GM12892 (cell line): Measurements from ENCODE around the gene SSBP3.

ENCODE experiments used
- DNase-seq: peaks from one replicate; pipeline ENCODE4 v3.0.0; 2011; ENCODE audit not compliant: insufficient read length
- FAIRE-seq: peaks from 2 replicates; lab custom pipeline; 2011; peaks lifted over from hg19 to GRCh38; lab: Jason Lieb, UNC
- POLR2A ChIP-seq: IDR thresholded peaks from 2 replicates; pipeline ENCODE4 v1.6.1; 2011; ENCODE audit warnings: low read depth, low read length, control low read depth
- POLR2AphosphoS5 ChIP-seq: IDR thresholded peaks from 2 replicates; pipeline ENCODE4 v1.6.1; 2011; ENCODE audit warnings: low read depth, low read length, control low read depth
- TAF1 ChIP-seq: IDR thresholded peaks from 2 replicates; pipeline ENCODE4 v1.6.1; 2011; ENCODE audit warnings: low read depth, mild to moderate bottlenecking, control low read depth, low read length, borderline replicate concordance

Gene SSBP3

DNA sequence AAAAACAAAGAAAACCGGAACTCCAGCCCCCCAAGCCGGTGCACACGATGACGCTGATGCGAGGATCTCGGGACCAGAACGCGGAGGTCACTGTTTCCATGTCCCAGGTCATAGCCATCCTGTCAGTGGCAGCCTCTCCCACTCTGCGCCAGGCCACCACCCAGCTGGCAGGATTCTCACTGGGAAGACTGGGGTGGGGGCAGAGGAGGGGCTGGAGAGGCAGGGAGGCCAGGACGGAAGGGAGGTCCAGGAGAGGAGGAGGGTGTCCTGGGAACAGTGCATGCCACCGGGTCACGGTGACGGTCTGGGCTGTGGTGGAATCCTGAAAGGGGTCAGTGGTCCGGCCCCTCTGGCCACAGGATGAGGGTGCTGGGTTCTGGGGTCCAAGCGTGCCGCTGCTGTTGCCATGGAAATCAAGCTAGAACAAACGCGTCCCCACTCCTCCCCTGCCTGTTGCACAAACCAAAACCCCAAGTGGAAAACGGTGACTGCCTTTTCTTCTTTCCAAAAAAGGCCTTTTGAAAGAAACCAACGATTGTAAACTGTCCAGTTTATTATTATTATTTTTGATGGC, 180.1 kb downstream of the SSBP3 start:
- TF ChIP-seq POLR2AphosphoS5 (peak; percentile 35; the same call in 1 of the 2 replicates), POLR2A (no peak), TAF1 (no peak)
- DNase-seq (no peak), FAIRE-seq (no peak)

DNA sequence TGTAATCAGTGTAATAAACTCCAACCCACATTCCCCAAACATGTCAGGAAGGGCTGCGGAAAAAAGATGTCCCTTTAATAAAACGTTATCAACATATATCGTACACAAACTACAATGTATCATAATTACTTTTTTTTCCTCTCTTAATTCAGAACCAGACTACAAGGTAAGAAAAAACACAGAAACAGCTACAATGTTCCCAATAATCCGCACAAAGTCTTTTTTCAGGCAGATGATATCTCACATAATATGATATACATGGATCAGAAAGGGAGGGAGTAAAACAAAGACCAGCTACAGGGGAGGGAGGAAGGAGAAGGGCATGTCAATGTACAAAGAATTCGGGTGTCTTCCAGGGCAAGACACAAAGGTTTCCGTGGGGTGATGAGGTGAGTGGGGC, 180.8 kb downstream of the SSBP3 start:
- TF ChIP-seq POLR2AphosphoS5 (no peak), TAF1 (no peak), POLR2A (no peak)
- DNase-seq = no peak
- FAIRE-seq = no peak

DNA sequence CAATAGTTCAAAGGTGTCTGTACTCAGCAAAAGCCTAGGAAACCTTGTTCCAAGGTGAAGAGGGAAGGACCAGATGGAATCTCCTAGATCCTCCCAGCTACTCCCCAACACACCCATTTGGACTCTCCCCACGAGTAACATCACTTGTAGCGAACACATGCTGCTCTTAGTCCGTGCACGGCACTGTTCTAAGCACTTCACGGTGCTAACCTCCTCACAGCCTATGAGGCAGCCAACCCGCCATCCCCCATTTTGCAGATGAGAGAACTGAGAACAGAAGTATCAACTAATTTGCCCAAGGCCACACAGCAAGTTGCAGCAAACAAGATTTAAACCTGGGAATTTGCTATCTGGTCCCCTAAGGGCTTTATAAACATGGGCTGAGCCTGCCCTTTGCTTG, 182.0 kb downstream of the SSBP3 start:
- FAIRE-seq = no peak
- no peak for TF ChIP-seq POLR2A
- TF ChIP-seq TAF1 = no peak
- TF ChIP-seq POLR2AphosphoS5 = no peak

DNA sequence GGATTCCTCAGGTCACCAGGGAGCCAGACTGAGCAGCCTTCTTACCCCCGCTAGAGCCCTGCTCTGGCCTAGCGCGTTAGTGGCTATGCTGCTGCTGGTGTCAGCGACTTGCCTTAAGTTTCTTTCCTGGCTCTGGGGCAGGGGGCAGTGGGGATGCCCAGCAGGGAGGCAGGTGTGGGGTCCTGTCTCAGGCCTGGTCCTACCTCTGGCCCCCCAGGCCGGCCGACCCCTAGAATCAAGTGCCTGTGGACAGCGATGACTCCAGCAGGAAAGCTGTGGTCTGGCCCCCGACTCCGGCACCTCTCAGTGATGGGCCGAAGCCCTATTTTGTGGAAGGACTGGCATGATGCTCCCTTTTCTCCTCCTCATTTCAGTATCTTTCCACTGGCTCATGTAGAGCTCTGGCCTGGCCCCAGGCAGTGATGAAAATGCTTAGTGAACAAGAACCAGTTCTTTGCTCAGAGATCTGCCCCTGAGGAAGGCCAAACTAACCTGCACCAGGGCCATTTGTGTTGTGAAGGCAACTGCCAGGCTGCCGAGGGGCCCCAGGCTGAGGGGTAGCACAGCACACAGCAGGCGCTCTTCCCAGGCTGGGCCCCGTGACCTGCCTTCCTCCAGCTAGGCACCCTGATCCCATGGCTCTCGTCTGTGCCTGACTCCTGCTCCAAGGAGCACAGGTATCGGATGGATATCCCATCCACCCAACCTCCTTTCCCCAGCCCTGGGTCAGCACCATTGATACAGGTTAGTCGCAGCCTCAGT, 182.6 kb downstream of the SSBP3 start:
- DNase-seq = no peak
- TF ChIP-seq POLR2AphosphoS5 (no peak; the same call in 1 of the 2 replicates), POLR2A (no peak), TAF1 (no peak)
- FAIRE-seq = no peak

More for the DNA sequence above, 182.0 kb downstream of the SSBP3 start:
- DNase-seq = no peak

GRCh38 chr1:54222711-54223110, 183.5 kb downstream of the SSBP3 start:
- TF ChIP-seq POLR2AphosphoS5 (no peak), POLR2A (no peak), TAF1 (no peak)
- DNase-seq (no peak), FAIRE-seq (no peak)

- DNase-seq (no peak), FAIRE-seq (no peak)
- TF ChIP-seq POLR2AphosphoS5 = no peak
- TF ChIP-seq POLR2A = no peak
Measured at GRCh38 chr1:54221867-54222484, 184.2 kb downstream of the SSBP3 start.

DNA sequence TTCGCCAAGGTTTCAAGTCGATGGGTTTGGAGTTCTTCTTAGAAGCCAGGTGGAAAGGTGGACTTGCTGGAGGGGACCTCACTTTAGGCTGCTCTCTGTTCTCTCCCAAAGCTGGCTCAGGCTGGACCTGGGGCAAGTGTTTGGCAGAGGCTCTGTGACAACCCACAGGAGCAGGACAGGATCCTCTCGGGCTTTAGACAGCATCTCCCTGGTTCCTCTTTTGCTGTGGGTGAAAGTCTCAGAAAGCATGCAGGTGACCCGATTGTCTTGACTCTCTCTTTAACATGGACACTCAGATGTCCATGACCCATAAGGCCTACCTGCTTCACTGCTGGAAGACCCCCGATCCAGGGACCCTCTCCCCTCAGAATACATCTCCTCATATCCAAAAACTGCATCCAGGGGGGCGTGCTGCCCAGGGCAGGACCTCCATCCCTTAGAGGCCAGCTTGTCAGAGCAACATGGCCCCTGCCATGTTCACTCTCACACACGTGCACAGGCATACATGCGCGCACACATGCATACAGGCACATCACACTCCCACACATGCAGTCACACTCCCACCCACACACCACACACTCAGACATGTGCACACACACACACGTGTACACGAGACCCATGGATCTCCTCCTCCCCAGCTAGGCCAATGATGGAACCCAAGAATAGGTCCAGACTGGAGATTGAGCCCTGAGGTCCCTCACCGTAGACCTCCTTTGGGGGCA, 184.9 kb downstream of the SSBP3 start:
- DNase-seq (no peak), FAIRE-seq (no peak)
- TF ChIP-seq TAF1 (no peak), POLR2AphosphoS5 (peak; percentile 57; the same call in 1 of the 2 replicates)

DNA sequence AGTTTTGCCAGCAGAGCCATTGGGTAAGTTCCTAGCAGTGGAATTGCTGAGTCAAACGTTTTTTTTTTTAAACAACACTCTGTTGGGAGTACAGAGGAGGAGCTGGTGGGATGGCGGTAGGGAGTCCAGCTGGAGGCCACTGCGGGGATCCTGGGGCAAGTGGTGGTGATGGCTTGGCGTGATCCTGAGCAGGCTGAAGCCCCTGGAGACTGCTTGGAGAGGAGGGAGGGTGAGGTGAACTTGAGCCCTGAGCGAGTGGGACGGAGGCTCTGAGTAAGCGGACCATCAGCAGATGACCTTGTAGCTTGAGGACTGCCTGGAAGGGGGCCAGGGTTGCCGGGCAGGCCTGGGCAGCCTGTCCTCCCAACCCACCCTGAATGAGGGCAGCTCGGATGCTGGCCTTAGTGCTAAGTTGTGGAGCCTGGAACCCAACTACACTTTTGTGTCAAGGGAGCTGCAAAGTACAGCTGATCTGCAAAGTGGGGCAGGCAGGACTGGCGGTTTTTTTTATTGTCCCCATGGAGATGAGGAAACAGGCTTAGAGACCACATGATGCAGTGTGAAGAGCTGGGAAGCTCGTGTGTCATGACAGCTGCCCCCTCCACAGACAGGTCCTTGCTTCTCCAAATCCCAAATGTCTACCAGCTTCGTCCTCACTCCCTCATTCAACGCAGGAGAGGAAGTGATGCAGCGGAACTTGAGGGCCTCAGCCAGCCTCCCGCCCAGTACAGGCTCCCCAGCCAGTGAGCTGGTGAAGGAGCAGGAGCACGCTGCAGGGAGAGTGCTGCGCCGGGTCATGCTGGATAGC, 186.0 kb downstream of the SSBP3 start:
- FAIRE-seq (no peak), DNase-seq (no peak)
- no peak for TF ChIP-seq TAF1
- no peak for TF ChIP-seq POLR2AphosphoS5
- TF ChIP-seq POLR2A = no peak

- no peak for FAIRE-seq
- no peak for DNase-seq
- TF ChIP-seq POLR2A (no peak), TAF1 (no peak), POLR2AphosphoS5 (no peak)
Measured at GRCh38 chr1:54219688-54220003, 186.5 kb downstream of the SSBP3 start.

DNA sequence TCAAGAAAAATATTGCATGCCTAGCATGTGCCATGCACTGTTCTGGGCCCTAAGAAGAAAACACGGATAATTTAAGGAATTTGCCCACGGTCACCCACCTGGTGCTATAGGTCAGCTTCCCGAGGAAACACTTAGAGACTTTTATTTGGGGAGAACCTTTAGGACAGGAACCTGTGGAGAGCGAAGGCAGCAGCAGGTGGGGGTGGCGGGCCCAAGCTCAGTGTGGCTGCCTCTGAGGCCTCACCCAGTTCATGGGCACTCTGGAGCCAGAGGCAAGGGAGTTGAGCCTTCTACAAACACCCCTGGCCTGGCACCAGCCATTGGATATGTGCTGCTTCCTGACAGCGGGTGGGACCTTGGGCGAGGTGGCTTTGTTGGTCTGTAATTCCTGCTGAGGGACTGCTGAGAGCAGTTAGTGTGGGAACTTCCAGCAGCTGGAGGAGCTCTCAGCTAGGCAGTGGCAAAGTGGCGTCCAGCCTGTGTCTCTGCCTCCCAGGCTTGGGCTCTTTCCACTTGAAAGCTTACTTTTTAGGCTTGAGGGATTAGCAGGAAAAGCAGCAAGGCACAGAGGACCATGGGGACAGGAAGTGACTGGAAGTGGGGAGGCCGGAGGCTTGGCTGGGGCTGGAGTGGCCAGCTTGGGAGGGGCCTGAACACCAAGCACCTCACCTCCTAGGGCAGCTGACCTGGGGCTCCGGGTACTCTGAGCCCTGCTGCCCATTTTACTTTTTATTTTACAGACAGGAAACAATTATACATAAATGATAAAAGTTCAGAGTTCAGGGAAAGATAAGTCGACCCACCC, 187.1 kb downstream of the SSBP3 start:
- no peak for DNase-seq
- no peak for TF ChIP-seq TAF1
- no peak for TF ChIP-seq POLR2A
- TF ChIP-seq POLR2AphosphoS5 = peak; percentile 52; the same call in 1 of the 2 replicates
- no peak for FAIRE-seq
